HUDEP-2 (cell line): ENCODE measurements around the gene MYBPC2.
A peak's percentile ranks its signal among the peaks of the same experiment; 100 is the strongest.
"Not testable (repeated sequence)": the region's sequence is repeated elsewhere in the genome, so short reads cannot be mapped to it uniquely, and the experiment has no call there.

Source experiments
- DNase-seq, 76 experiments: peaks; one replicate each; lab custom pipeline; 2025; ENCODE audit not compliant: unreplicated experiment in 76 of 76; lab: John Stamatoyannopoulos, UW

Gene MYBPC2

GRCh38 chr19:50457300-50457699 is 24.6 kb downstream of the MYBPC2 start:
- no peak for DNase-seq

- no peak for DNase-seq
These were observed 25.8 kb downstream of the MYBPC2 start for GRCh38 chr19:50458396-50459066.

- DNase-seq, result no peak
These were observed 26.4 kb downstream of the MYBPC2 start for GRCh38 chr19:50459067-50459456.

GRCh38 chr19:50459638-50460037 is 26.9 kb downstream of the MYBPC2 start:
- DNase-seq, result no peak

GRCh38 chr19:50460161-50460765 is 27.6 kb downstream of the MYBPC2 start:
- DNase-seq, result peak in 2 of 76 experiments; percentile 10 to 23

GRCh38 chr19:50461066-50461875 is 28.6 kb downstream of the MYBPC2 start:
- DNase-seq, result peak in 67 of 76 experiments; percentile 14 to 83 (median 61)

GRCh38 chr19:50462970-50463369 is 30.3 kb downstream of the MYBPC2 start:
- no peak for DNase-seq

GRCh38 chr19:50464348-50464747 is 31.7 kb downstream of the MYBPC2 start:
- no peak for DNase-seq

- DNase-seq, result no peak
These were observed 32.3 kb downstream of the MYBPC2 start for GRCh38 chr19:50465000-50465399.

- peak in 73 of 76 experiments; percentile 63 to 94 (median 87) for DNase-seq
These were observed 33.5 kb downstream of the MYBPC2 start for GRCh38 chr19:50465986-50466705.

- DNase-seq, result peak in 4 of 76 experiments; percentile 43 to 81 (median 71)
These were observed 34.0 kb downstream of the MYBPC2 start for GRCh38 chr19:50466706-50467039.

GRCh38 chr19:50467566-50467965 is 34.9 kb downstream of the MYBPC2 start:
- DNase-seq, result no peak

- DNase-seq, result peak in 26 of 76 experiments; percentile 9 to 43 (median 22)
These were observed 36.1 kb downstream of the MYBPC2 start for GRCh38 chr19:50468818-50469217.

GRCh38 chr19:50473336-50473735 is 40.6 kb downstream of the MYBPC2 start:
- not testable (repeated sequence) for DNase-seq

GRCh38 chr19:50475101-50475568 is 42.4 kb downstream of the MYBPC2 start:
- no peak for DNase-seq

GRCh38 chr19:50475736-50476223 is 43.1 kb downstream of the MYBPC2 start:
- no peak for DNase-seq

GRCh38 chr19:50476224-50476906 is 43.7 kb downstream of the MYBPC2 start, which contains the start of the genes EMC10 and GARIN5A:
EMC10 (plus strand) TSS chr19:50476507; CDS start chr19:50476545, 38 bp downstream.
GARIN5A (minus strand) TSS chr19:50476848; CDS start chr19:50476388, 460 bp downstream.
- peak in 74 of 76 experiments; percentile 57 to 94 (median 86) for DNase-seq

- peak in 3 of 76 experiments; percentile 29 to 41 (median 41) for DNase-seq
These were observed 44.2 kb downstream of the MYBPC2 start for GRCh38 chr19:50476907-50477238.

- no peak for DNase-seq
These were observed 45.2 kb downstream of the MYBPC2 start for GRCh38 chr19:50477751-50478515.
